Astrocyte (in vitro differentiated cells and primary cell): ENCODE results near the gene HSD3B1.

Source experiments
- CTCF ChIP-seq: IDR thresholded peaks from 2 replicates; pipeline ENCODE4 v1.5.1; 2011; ENCODE audit warnings: low read depth, mild to moderate bottlenecking, inconsistent platforms, low read length, moderate library complexity; ENCODE audit not compliant: insufficient read depth
- EZH2 ChIP-seq: IDR thresholded peaks from 2 replicates; pipeline ENCODE4 v1.6.1; 2012; ENCODE audit warnings: mild to moderate bottlenecking, low read length, inconsistent platforms; ENCODE audit not compliant: insufficient read depth

GRCh38 chr1:119541389-119541788 is 34.4 kb downstream of the HSD3B1 start:
- TF ChIP-seq EZH2 (no peak), CTCF (no peak)
